ENCODE measurements around the gene GALNT11.
"Not testable (repeated sequence)": the region's sequence is repeated elsewhere in the genome, so short reads cannot be mapped to it uniquely, and the experiment has no call there.

GALNT11 gene

DNA sequence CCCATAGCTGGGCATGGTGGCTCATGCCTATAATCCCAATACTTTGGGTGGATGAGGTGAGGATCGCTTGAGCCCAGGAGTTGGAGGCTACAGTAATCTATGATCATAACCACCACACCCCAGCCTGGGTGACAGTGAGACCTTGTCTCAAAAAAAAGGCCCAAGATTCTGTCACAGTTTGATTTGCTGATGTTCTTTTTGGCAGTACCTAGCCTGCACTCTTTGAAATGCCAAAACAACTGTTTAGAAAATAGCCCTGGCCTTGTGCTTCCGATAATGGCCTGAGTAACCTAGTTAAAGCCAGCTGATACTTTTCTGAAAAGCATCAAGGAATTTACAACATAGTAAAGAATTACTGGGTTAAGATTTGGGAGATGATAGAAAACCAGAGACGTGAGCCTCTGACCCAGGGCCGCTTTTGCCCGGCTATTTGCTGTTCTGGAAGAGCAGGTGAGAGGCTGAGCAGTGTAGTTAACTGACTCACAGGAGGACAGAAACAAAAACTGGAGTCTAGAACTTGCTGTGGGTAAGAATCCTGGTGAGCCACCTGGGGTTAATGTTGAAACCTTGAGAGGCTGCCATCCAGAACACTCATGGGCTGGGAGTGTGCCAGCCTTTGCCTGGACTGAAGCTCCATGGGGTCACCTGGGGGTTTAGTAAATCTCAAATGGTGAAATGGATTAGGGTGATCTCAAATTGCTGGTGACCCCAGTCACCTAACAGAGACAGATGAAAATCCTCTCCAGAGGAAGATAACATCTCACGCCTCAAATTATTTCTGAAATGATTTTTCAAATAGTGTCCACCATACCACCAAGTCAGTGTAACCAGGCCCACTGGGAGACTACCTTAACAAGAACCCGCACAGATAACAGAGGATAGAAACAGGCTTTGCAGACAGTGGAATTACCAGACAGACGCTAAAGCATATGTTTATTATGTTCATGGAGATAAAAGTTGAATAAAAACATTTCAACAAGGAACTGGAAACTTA is 51.8 kb downstream of the GALNT11 start:
- no peak for DNase-seq

DNA sequence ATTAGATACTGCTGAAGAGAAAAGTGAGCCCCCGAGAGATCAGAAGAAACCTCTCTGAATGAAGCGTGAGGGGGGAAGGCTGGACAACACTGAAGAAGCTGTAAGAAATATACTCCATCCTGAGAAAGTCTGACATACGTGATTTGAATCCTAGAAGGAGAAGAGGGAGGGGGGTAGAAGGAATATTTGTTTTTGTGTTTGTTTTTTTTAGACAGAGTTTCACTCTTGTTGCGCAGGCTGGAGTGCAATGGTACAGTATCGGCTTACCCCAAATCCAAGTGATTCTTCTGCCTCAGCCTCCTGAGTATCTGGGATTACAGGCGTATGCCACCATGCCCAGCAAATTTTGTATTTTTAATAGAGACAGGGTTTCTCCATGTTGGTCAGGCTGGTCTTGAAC is 52.6 kb downstream of the GALNT11 start:
- no peak for DNase-seq

- DNase-seq: no peak
Measured at GRCh38 chr7:152078786-152079185, 53.3 kb downstream of the GALNT11 start.

- no peak for DNase-seq
Measured at GRCh38 chr7:152081088-152081487, 55.6 kb downstream of the GALNT11 start.

GRCh38 chr7:152082073-152082721 is 56.7 kb downstream of the GALNT11 start:
- not testable (repeated sequence) for DNase-seq

GRCh38 chr7:152085131-152085530 is 59.7 kb downstream of the GALNT11 start:
- DNase-seq: no peak

DNA sequence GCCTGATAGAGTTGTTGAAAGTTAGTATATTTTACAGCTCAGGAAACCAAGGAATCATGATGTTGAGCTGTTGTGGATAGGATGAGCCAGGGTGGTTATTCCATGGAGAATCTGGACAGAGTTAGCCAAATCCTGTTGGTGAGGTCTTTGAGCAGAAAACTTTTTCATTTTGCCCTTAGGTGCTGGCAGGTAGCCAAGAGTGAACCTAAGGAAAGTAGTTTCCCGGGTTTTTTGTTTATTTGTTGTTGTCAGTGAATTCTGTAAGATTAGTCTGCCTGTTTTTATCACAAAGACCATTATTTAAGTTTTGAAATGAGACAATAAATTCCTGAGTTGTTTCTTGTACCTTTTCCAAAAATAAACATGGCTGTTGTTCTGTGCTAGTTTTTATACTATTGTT is 61.0 kb downstream of the GALNT11 start:
- no peak for DNase-seq

- no peak for DNase-seq
Measured at GRCh38 chr7:152089183-152089582, 63.7 kb downstream of the GALNT11 start.

DNA sequence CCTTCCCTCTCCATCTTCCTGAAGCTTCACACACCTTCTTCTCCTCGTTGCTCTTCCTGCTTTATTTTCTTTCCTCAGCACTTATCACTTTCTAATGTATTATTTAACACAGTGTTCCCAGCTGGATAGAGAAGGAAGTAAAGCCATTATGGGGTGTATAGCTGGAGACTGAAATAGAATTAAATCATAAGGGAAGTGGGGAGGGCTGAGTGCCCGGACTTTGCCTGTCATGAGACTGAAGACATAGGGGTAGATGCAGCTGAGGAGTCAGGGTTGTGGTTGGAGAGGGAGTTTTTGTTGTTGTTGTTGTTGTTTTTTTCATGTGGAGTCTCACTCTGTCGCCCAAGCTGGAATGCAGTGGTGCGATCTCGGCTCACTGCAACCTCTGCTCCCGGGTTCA is 65.3 kb downstream of the GALNT11 start:
- no peak for DNase-seq

DNA sequence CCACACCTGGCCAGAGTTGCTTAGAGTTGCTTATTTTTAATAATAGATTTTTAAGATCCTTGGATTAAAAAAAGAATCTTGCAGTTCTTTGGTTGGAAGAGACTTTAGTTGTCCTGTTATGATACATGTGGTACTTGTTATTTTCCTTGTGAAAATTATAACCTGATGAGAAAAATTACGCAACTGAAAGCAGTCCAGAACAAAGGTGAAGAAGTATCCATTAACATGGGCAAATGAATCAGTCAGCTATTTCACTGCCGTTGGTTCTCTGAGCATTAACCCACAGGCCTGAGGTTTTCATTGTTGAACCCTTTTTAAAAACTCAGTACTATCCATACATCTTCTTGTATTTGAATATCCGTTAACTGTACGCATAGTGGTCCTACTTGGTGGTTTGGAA is 68.2 kb downstream of the GALNT11 start:
- no peak for DNase-seq

GRCh38 chr7:152095771-152096170 is 70.3 kb downstream of the GALNT11 start:
- no peak for DNase-seq

DNA sequence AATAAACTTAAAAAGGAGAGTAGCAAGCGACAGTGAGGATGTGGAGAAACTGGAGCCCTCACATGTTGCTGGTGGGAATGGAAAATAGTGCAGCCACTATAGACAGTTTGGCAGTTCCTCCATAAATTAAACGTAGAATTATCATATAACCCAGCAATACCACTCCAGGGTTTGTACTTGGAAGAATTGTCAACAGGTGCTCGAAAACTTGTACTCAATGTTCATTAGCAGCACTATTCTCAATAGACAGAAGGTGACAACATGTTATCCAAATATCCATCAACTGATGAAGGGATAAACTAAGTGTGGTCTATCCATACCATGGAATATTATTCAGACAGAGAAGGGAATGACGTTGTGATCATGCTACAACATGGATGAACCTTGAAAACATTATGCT is 71.9 kb downstream of the GALNT11 start:
- DNase-seq: no peak

- no peak for DNase-seq
Measured at GRCh38 chr7:152103066-152103465, 77.6 kb downstream of the GALNT11 start.

DNA sequence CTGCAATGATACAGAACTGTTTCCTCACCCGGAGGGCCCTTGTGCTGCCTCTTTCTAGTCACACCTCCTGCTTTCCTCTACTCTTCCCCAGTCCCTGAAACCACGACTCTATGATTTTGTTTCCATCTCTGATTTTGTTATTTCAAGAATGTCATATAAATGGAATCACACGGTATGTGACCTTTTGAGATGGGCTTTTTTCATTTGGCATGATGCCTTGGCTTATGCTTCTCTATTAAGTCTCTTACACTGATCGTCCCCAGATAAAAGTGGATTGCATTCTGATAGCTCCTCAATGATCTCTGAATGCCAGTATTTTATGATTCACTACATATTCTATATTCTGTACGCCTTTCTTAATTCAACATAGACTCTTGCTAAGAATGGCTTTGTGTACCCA is 78.2 kb downstream of the GALNT11 start:
- no peak for DNase-seq

GRCh38 chr7:152105205-152105604 is 79.7 kb downstream of the GALNT11 start:
- DNase-seq: no peak

GRCh38 chr7:152106990-152107389 is 81.5 kb downstream of the GALNT11 start:
- DNase-seq: no peak

- no peak for DNase-seq
Measured at GRCh38 chr7:152107945-152108344, 82.5 kb downstream of the GALNT11 start.

- no peak for DNase-seq
Measured at GRCh38 chr7:152108359-152108758, 82.9 kb downstream of the GALNT11 start.

DNA sequence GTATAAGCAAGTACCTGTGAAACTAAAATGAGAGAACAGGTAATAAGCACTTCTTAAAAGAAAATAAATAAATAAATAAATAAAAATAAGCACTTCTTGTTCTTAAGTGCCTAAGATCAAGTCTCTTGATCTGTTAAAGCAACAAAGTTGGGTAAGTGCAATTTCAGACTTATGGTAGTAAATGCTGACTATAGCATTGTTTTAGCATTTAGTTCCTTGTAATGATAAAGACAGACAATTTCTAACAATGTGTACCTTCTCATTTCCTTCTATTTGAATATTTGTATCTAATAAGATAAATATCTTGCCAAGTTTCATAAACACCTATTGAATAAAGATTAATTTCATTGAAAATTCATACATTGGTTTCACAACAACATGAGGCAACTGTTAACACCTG is 87.4 kb downstream of the GALNT11 start:
- DNase-seq: no peak

- DNase-seq: no peak
Measured at GRCh38 chr7:152115021-152115718, 89.7 kb downstream of the GALNT11 start.

DNA sequence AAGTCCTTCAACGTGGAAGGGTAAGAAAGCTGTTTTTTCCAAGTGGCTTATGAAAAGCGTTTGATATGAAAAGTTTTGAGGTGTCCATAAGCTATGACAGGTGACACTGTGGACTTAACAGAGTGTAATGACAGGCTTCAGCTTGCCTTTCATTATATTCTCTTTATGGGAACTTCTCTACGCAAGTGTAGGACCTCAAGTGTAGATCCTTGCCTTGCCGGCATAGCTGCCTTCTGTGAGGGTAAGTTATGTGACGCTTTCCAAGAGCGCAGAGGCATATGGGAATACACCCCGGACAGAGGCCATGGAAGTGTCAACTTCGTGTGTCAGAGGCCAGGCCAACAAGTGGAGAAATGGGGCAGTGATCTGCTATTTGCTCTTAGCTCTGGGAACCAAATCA is 91.9 kb downstream of the GALNT11 start:
- DNase-seq: no peak

- no peak for DNase-seq
Measured at GRCh38 chr7:152120210-152120609, 94.7 kb downstream of the GALNT11 start.

DNA sequence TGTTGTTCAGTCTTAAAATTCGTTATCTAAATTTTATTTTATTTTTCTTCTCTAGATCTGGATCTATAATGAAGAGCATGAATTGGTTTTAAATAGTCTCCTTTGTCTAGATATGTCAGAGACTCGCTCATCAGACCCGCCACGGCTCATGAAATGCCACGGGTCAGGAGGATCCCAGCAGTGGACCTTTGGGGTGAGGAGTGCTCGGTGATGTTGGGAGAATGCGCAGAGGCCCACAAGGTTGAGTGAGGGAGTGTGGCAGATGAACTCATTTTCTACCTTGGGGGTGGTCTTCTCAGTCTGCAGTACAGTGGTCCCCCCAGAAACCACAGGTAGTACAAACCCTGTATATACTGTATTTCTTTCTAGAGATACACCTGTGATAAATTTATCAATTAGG is 95.3 kb downstream of the GALNT11 start:
- DNase-seq: no peak

DNA sequence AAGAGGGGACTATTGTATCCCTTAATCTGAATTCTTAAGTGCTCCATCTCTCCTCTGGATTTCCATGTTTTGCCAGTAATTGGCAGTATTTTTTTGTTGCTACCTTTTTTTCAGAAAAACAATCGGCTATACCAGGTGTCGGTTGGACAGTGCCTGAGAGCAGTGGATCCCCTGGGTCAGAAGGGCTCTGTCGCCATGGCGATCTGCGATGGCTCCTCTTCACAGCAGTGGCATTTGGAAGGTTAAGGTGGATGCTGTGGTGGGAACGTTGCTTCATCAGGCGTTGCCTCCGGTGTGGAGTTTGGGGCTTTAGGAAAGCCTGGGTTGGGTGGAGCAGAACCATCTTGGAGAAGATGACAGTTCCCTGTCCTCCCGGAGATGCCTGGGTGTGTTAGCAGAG is 96.0 kb downstream of the GALNT11 start:
- DNase-seq: no peak
